Measurements from ENCODE around the gene APOB. TPM values are rescaled to one million over a fixed set of nuclear protein-coding genes. Genes with fewer than 3 reads are reported as not detected.

Gene APOB
- total RNA-seq, 2 experiments from 2014 or later: not detected

DNA sequence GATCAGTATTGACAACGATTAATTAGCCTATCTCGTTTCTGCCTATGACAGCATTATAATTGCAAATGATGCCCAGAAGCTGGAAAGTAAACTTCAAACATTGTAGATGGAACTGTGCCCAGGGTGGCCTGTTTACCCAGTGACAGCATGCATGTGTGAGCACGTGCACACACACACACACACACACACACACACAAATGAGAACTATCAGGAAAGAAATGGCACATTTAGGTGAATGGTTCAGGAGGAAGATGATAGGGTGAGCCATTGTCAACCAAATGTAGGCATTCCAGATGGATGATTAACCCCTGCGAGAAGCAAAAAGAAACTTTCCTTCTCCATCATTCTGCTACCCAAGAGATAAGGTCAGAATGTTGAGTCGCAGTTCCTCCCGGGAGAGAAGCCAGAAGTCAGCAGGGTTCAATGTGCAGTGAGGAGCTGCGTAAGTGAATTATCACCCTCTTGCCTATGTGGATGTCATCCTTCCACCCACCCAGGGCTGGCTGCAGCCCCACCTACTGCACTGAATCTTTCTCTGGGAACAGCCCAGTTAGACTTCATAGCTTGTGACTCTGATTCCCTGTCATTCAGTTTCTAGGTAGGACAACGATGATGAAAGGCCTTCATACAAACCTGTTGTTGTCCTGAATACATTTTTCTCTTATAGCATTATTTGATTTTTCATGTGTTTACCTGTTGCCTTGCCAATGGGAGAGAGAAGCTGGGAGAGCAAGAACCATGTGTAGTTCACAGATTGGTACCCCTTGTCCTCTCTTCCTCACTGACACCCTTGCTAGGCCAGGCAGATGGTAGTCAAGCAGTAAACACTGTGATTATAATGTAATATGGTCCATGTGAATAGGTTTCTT lies 3.5 kb upstream of the APOB start:
- Mint-ChIP-seq H3K9me3 (no peaks in the 10 kb centered on the region), H3K27ac (no peak overlapping the region), H3K4me1 (ENCODE audit: low read depth) (peaks cover 3% of the 10 kb centered on the region), H3K4me3 (no peak overlapping the region), H3K36me3 (ENCODE audit: low read depth) (no peaks in the 10 kb centered on the region), H3K27me3 (peaks cover 16% of the 10 kb centered on the region)
- DNase-seq (no peak), ATAC-seq (no peak)
- TF ChIP-seq, protein P1, sequence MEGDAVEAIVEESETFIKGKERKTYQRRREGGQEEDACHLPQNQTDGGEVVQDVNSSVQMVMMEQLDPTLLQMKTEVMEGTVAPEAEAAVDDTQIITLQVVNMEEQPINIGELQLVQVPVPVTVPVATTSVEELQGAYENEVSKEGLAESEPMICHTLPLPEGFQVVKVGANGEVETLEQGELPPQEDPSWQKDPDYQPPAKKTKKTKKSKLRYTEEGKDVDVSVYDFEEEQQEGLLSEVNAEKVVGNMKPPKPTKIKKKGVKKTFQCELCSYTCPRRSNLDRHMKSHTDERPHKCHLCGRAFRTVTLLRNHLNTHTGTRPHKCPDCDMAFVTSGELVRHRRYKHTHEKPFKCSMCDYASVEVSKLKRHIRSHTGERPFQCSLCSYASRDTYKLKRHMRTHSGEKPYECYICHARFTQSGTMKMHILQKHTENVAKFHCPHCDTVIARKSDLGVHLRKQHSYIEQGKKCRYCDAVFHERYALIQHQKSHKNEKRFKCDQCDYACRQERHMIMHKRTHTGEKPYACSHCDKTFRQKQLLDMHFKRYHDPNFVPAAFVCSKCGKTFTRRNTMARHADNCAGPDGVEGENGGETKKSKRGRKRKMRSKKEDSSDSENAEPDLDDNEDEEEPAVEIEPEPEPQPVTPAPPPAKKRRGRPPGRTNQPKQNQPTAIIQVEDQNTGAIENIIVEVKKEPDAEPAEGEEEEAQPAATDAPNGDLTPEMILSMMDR (IDR thresholded peaks at IDR 0.05): no peak
- intact Hi-C loops (cut with micrococcal nuclease): no loop called here
- POLR2A ChIA-PET: no interaction called here
- CTCF ChIA-PET: interaction anchor here (1.3 to 1.7 kb wide), 3 partner anchors 70 to 386 kb away, joined by 3 to 6 read pairs (median 3); no protein-coding TSS in a partner anchor

DNA sequence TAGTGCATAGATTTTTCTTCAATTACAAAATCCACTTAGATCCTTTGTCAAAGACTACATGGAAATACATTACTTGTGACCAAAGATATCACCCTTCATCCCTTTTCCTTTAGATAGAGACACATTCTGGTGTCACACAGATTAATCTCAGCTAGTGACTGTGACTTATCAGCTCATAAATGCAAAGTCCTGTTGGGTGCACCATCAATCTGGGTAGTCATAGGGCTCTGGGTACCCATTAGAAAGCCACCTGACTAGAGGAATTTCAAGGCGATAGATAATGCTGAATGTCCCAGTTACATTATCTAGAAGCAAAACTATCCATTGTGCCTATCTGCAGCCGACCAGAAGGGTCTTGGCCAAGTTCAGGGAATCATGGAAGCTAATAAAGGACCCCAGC lies 2.6 kb upstream of the APOB start:
- no peak for ATAC-seq
- TF ChIP-seq, protein P1 (IDR thresholded peaks at IDR 0.05): no peak
- no peak for DNase-seq
- Mint-ChIP-seq H3K27me3 (peaks cover 16% of the 10 kb centered on the region), H3K9me3 (no peaks in the 10 kb centered on the region), H3K27ac (no peak overlapping the region), H3K4me1 (ENCODE audit: low read depth) (peaks cover 3% of the 10 kb centered on the region), H3K4me3 (no peak overlapping the region), H3K36me3 (ENCODE audit: low read depth) (no peaks in the 10 kb centered on the region)
- intact Hi-C loops (cut with micrococcal nuclease): no loop called here
- ChIA-PET CTCF (no interaction called here), POLR2A (no interaction called here)

DNA sequence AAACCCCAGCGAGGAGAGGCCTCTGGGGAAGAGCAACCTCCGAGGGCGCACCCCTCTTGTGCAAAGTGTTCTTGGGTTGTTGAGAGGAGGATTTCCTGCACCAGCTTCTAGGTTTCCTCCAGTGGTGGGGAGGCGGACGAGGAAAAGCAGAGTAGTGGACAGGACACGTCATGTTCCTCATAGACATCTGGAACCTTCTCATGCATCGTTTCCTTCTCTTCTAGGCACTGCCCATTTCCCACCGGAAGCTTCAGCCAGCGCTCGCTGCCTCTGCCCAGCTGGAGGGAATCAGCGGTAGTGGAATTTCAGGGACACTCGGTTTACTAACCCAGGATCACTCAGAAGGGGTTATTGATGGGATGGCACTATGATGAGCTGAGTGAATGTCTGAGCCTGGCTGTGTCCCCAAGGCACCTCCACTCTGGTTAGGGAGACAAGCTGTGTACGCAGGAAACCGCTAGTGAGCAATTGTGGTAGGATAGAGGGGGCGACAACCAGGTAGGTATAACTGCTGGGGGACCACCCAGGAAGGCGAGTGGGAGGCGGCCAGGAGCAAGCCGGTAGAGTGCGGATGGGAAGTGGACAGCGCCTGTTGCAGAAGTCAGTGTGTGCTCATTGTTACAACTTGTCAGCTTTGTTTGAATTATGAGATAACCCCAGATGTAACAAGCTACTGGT lies 960 bp upstream of the APOB start:
- ChIA-PET CTCF (interaction anchor here (0.9 to 1.3 kb wide), 2 partner anchors 11 to 273 kb away, joined by 4 read pairs; no protein-coding TSS in a partner anchor), POLR2A (no interaction called here)
- peaks cover 3% of the 10 kb centered on the region for H3K4me1 Mint-ChIP-seq (ENCODE audit: low read depth)
- H3K36me3 Mint-ChIP-seq (ENCODE audit: low read depth): no peaks in the 10 kb centered on the region
- no peak overlapping the region for H3K27ac Mint-ChIP-seq
- ATAC-seq (no peak), DNase-seq (no peak)
- intact Hi-C loops (cut with micrococcal nuclease): no loop called here
- peaks cover 14% of the 10 kb centered on the region for H3K27me3 Mint-ChIP-seq
- H3K9me3 Mint-ChIP-seq: no peaks in the 10 kb centered on the region
- TF ChIP-seq, protein P1 (IDR thresholded peaks at IDR 0.05): no peak
- no peak overlapping the region for H3K4me3 Mint-ChIP-seq

DNA sequence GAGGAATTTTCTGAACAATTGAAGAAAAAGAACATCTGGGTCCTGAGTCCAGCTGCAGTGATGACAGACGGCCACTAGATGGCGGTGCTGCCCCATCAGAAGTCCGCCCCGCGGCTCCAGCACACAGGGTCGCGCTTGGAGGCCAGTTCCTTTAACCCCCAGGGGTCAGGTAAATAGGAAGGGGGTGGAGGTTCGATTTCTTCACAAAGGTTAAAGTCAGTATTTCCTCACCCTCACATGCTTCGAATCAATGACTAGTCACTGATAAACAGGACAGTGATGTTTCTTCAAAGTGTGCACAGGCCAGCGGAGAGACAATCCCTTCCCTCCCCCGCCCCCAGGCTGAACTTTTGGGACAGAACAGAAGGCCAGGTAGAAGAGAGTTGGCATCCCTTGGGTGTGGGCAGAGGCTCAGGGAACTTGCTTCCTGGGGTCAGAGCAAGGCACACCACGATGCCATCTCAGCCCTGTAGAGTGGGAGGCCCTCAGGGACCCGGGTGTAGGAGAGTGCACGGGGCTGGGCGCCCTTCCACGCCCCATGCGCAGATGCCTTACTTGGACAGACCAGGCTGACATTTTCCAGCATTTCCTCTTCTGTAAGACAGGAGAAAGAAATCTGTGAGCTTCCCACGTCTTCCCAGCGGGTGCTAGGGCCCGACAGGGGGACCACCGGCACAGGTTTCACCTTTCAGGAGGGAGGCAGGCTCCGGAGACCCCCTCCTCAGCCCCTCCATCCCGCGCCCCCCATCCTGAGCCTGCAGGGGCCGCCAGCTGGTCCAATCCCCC lies 722 bp downstream of the APOB start:
- ATAC-seq: peak; percentile 73
- H3K4me1 Mint-ChIP-seq (ENCODE audit: low read depth): peaks cover 3% of the 10 kb centered on the region
- POLR2A ChIA-PET: no interaction called here
- CTCF ChIA-PET: interaction anchor here (0.8 to 2.3 kb wide), 15 partner anchors 11 to 382 kb away, joined by 3 to 16 read pairs (median 4); no protein-coding TSS in a partner anchor
- no peaks in the 10 kb centered on the region for H3K9me3 Mint-ChIP-seq
- intact Hi-C loops (cut with micrococcal nuclease): loop anchor here (2.0 kb wide), 1 partner anchor 78 kb away; no protein-coding TSS in a partner anchor
- no peak overlapping the region for H3K4me3 Mint-ChIP-seq
- peaks cover 14% of the 10 kb centered on the region for H3K27me3 Mint-ChIP-seq
- TF ChIP-seq, protein P1 (IDR thresholded peaks at IDR 0.05): peak; percentile 96
- no peak overlapping the region for H3K27ac Mint-ChIP-seq
- DNase-seq: peak; percentile 68
- no peaks in the 10 kb centered on the region for H3K36me3 Mint-ChIP-seq (ENCODE audit: low read depth)
